Fibroblast of lung (primary cell): ENCODE data around the gene PLEKHA5.

Source experiments
- CTCF ChIP-seq, 2 donors: IDR thresholded peaks in 1 of 2; conservative IDR thresholded peaks in 1 of 2; 1 replicate in 1 of 2; 2 replicates in 1 of 2; pipeline ENCODE4 v1.5.1; 2011 to 2012; ENCODE audit warnings: low read length in 2 of 2, control low read depth in 1 of 2, inconsistent platforms in 1 of 2, low read depth in 1 of 2, mild to moderate bottlenecking in 1 of 2
- EZH2 ChIP-seq: IDR thresholded peaks from 2 replicates; pipeline ENCODE4 v1.5.1; 2012; ENCODE audit warnings: low read length, control low read depth, mild to moderate bottlenecking; ENCODE audit errors: missing control alignments

- no peak for TF ChIP-seq CTCF (conservative IDR thresholded peaks at IDR 0.05 in 1 of 2, IDR thresholded peaks at IDR 0.05 in 1 of 2; ENCODE audit: low read depth in 1 of 2, low read length in 2 of 2)
- TF ChIP-seq EZH2 = no peak
These were observed 148.2 kb downstream of the PLEKHA5 start for GRCh38 chr12:19277711-19278110.
